Measurements from ENCODE around the gene FIGN.

GRCh38 chr2:163593982-163594381 is 141.8 kb downstream of the FIGN start:
- TF ChIP-seq CTCF (IDR thresholded peaks at IDR 0.05; ENCODE audit: low read depth, low read length) (no peak), EZH2phosphoT487 (IDR thresholded peaks at IDR 0.05; ENCODE audit: low read depth) (no peak)
